ENCODE data around the gene NANS.

GRCh38 chr9:98016137-98016680, 40.3 kb upstream of the NANS start:
- TF ChIP-seq POLR2A (IDR thresholded peaks at IDR 0.05; ENCODE audit: extremely low read depth, insufficient read length), result no peak
- TF ChIP-seq, protein P1, sequence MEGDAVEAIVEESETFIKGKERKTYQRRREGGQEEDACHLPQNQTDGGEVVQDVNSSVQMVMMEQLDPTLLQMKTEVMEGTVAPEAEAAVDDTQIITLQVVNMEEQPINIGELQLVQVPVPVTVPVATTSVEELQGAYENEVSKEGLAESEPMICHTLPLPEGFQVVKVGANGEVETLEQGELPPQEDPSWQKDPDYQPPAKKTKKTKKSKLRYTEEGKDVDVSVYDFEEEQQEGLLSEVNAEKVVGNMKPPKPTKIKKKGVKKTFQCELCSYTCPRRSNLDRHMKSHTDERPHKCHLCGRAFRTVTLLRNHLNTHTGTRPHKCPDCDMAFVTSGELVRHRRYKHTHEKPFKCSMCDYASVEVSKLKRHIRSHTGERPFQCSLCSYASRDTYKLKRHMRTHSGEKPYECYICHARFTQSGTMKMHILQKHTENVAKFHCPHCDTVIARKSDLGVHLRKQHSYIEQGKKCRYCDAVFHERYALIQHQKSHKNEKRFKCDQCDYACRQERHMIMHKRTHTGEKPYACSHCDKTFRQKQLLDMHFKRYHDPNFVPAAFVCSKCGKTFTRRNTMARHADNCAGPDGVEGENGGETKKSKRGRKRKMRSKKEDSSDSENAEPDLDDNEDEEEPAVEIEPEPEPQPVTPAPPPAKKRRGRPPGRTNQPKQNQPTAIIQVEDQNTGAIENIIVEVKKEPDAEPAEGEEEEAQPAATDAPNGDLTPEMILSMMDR (IDR thresholded peaks at IDR 0.05; ENCODE audit: low read depth, low read length), result no peak
- TF ChIP-seq MYC (IDR thresholded peaks at IDR 0.05; ENCODE audit: low read depth, low read length), result no peak

All from NB4 (cell line).